Parathyroid adenoma (tissue), 2 donors: Measurements from ENCODE around the gene WNT11.
"Not testable (repeated sequence)": the region's sequence is repeated elsewhere in the genome, so short reads cannot be mapped to it uniquely, and the experiment has no call there.

Experiments used
- H2AFZ ChIP-seq: fragments of 300-600 bp; sonication (generic); one replicate; pipeline ENCODE4 v1.7.0; 2017; ENCODE audit warnings: antibody characterized with exemption, mild to moderate bottlenecking
- H3K27ac ChIP-seq: fragments of 300-600 bp; sonication (generic); one replicate; pipeline ENCODE4 v1.7.0; 2017
- H3K27me3 ChIP-seq: fragments of 300-600 bp; sonication (generic); one replicate; pipeline ENCODE4 v1.7.0; 2017; ENCODE audit warnings: low read length; ENCODE audit not compliant: control insufficient read depth, insufficient read depth
- H3K36me3 ChIP-seq: fragments of 300-600 bp; sonication (generic); one replicate; pipeline ENCODE4 v1.7.0; 2017; ENCODE audit warnings: low read length; ENCODE audit not compliant: control insufficient read depth, insufficient read depth
- H3K4me1 ChIP-seq: fragments of 300-600 bp; sonication (generic); one replicate; pipeline ENCODE4 v1.7.0; 2017; ENCODE audit warnings: control low read depth
- H3K4me2 ChIP-seq: fragments of 300-600 bp; sonication (generic); one replicate; pipeline ENCODE4 v1.7.0; 2017; ENCODE audit warnings: low read length
- H3K4me3 ChIP-seq: fragments of 300-600 bp; sonication (generic); one replicate; pipeline ENCODE4 v1.7.0; 2017; ENCODE audit warnings: low read depth, low read length
- H3K79me2 ChIP-seq: fragments of 300-600 bp; sonication (generic); one replicate; pipeline ENCODE4 v1.7.0; 2017; ENCODE audit warnings: control low read depth
- H3K9ac ChIP-seq: fragments of 300-600 bp; sonication (generic); one replicate; pipeline ENCODE4 v1.7.0; 2017; ENCODE audit warnings: mild to moderate bottlenecking
- H3K9me3 ChIP-seq: fragments of 300-600 bp; sonication (generic); one replicate; pipeline ENCODE4 v1.7.0; 2017; ENCODE audit warnings: low read length; ENCODE audit not compliant: control insufficient read depth
- TF ChIP-seq, protein P1 (sequence below): fragments of 300-600 bp; sonication (generic); IDR thresholded peaks from one replicate; pipeline ENCODE4 v1.7.0; 2017; ENCODE audit warnings: antibody characterized with exemption, mild to moderate bottlenecking
- donor health status: primary hyperparathyroidism.

The WNT11 gene

DNA sequence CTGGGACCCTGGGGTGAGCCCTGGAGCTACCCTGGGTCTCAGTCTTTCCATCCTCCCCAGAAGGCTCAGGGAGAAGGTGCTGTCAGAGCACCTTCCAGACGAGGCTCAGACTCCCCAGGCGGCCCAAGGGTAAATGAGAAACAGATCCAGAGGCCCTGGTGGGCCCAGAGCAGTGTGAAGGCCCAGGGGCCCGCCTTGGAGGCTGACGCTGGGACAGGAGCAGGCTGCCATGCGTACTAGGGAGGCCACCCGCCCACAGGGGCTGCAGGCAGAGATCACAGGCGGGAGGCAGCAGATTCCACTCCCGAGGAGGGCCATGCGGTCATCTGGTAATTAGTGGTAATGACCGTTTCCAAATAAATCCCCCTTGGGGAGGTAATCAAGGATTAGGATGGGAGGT lies 5.2 kb downstream of the WNT11 start:
- no peaks in the 10 kb centered on the region for H3K36me3 ChIP-seq
- TF ChIP-seq, protein P1, sequence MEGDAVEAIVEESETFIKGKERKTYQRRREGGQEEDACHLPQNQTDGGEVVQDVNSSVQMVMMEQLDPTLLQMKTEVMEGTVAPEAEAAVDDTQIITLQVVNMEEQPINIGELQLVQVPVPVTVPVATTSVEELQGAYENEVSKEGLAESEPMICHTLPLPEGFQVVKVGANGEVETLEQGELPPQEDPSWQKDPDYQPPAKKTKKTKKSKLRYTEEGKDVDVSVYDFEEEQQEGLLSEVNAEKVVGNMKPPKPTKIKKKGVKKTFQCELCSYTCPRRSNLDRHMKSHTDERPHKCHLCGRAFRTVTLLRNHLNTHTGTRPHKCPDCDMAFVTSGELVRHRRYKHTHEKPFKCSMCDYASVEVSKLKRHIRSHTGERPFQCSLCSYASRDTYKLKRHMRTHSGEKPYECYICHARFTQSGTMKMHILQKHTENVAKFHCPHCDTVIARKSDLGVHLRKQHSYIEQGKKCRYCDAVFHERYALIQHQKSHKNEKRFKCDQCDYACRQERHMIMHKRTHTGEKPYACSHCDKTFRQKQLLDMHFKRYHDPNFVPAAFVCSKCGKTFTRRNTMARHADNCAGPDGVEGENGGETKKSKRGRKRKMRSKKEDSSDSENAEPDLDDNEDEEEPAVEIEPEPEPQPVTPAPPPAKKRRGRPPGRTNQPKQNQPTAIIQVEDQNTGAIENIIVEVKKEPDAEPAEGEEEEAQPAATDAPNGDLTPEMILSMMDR = no peak
- no peaks in the 10 kb centered on the region for H3K27me3 ChIP-seq

DNA sequence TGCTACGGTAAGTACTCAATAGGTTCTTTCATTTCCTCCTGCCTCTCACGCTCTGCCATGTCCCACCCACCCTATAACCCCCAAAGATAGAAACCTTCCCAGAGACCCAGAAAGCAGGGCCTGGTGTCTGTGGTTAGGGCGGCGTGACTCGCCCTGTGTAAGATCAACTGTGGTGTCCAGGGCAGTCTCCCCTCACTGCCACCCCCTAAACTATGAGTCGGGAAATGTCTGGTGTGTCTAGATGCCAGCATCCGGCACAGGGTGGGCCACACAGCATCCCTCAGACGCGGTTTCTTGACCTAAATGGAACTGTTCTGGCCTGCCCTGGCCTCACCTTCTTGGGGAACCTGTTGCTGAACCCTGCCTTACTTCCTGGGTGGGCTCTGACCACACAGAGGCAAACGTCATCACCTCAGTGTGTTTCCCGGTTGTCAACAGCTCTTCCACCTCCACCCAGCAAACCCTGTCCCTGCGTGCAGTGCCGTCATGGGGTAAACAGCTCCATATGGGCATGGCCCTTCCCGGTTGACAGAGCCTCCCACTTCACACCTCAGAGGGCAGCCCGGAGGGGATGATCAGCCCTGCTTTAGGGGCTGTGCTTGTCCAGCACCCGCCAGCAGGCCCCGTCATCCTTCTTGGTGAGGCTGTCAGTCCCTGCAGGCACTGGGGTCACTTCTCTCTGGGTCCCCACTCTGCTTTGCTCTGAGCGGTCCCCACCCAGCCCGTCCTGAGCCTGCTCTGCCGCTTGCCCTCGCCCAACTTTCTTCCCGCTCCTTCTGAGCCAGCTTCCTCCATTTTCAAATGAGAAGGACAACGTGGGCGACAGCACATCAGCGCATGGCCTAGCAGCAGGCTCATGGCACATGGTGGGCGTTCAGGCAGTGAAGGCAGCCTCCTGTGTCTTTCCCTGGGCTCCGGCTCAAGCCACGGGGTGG lies 6.0 kb downstream of the WNT11 start:
- Histone ChIP-seq H3K27ac (no peak overlapping the region), H3K36me3 (no peaks in the 10 kb centered on the region), H3K27me3 (no peaks in the 10 kb centered on the region), H3K9me3 (no peaks in the 10 kb centered on the region), H3K4me2 (no peak overlapping the region), H3K79me2 (no peaks in the 10 kb centered on the region), H3K4me1 (no peaks in the 10 kb centered on the region), H3K9ac (no peak overlapping the region), H3K4me3 (no peak overlapping the region), H2AFZ (no peak overlapping the region)
- TF ChIP-seq, protein P1 = no peak

More for the DNA sequence above, 5.2 kb downstream of the WNT11 start:
- no peaks in the 10 kb centered on the region for H3K79me2 ChIP-seq
- H3K4me1 ChIP-seq = no peaks in the 10 kb centered on the region
- H3K4me2 ChIP-seq = no peak overlapping the region
- H3K9ac ChIP-seq = no peak overlapping the region
- no peaks in the 10 kb centered on the region for H3K9me3 ChIP-seq
- no peak overlapping the region for H3K27ac ChIP-seq
- no peak overlapping the region for H3K4me3 ChIP-seq
- no peak overlapping the region for H2AFZ ChIP-seq

DNA sequence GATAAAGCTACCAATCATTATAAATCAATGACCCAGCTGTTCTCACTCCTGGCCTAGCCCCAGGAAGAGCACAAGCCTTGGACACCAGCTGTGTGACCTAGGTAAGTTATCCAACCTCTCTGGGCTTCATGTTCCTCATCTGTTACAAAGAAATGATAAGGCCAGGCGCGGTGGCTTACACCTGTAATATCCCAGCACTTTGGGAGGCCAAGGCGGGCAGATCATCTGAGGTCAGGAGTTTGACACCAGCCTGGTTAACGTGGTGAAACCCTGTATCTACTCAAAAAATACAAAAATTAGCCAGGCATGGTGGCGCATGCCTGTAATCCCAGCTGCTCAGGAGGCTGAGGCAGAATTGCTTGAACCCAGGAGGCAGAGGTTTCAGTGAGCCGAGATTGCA lies 7.6 kb downstream of the WNT11 start:
- H3K27ac ChIP-seq, H3K27me3 ChIP-seq, H3K36me3 ChIP-seq, H3K79me2 ChIP-seq, H2AFZ ChIP-seq, H3K9me3 ChIP-seq, H3K9ac ChIP-seq, H3K4me1 ChIP-seq, H3K4me2 ChIP-seq, H3K4me3 ChIP-seq: not testable (repeated sequence)

DNA sequence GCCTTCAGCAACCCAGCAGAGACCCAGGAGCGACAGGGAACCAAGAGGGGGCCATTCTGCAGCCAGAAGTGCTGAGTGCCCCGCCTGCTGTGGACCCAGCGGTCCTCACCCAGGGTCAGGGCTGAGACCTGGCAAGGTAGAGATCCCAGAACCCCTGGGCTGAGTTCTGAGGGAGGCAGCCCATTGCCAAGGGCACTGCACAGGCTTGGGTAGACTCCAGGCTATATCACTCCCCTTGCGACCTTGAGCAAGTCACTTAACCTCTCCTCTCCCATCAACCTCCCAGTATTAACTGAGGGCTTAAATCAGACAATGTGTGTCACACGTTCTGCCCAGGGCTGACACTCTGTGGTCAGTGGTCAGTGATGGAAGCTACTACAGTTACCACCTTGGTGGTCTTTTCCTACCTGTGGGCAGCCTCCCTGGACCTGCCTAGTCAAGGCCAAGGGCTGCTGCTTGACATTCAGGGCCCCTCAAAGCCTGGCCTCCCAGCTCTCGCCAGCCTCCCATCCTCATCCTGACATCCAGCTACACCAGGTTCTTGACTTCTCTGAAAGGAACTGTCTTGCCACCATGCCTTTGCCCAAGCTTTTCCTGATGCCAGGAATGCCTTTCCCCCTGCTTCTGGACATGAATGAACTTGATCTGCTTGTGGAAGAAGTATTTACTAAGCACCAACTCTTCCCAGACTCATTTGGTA lies 8.2 kb downstream of the WNT11 start:
- Histone ChIP-seq H3K79me2 (no peaks in the 10 kb centered on the region), H3K4me2 (no peak overlapping the region), H3K4me1 (no peaks in the 10 kb centered on the region), H3K36me3 (no peaks in the 10 kb centered on the region), H3K27ac (no peak overlapping the region), H3K27me3 (no peaks in the 10 kb centered on the region), H2AFZ (no peak overlapping the region), H3K9me3 (no peaks in the 10 kb centered on the region), H3K9ac (no peak overlapping the region), H3K4me3 (no peak overlapping the region)
- TF ChIP-seq, protein P1 = no peak

DNA sequence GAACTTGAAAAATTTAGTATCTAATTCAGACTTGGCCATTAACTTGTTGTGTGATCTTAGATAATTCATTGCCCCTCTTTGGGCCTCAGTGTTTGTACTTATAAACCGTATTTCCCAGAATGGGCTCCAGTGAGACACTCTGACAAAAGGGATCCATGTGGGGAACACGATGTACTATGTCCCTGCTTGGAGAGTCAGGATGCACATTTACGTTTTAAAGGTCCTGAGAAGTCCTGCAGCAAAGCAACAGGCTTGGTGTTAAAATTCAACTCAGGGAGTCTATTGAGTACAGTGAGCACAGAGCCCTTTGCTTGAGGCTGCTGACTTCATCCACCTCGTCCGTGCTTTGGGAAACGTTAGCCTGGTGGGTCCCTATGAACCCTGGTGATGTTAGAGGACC lies 9.0 kb downstream of the WNT11 start:
- H2AFZ ChIP-seq = no peak overlapping the region
- H3K27ac ChIP-seq = no peak overlapping the region
- H3K9ac ChIP-seq = no peak overlapping the region
- H3K4me3 ChIP-seq = no peak overlapping the region
- no peaks in the 10 kb centered on the region for H3K27me3 ChIP-seq
- H3K9me3 ChIP-seq = no peaks in the 10 kb centered on the region
- no peaks in the 10 kb centered on the region for H3K79me2 ChIP-seq
- no peaks in the 10 kb centered on the region for H3K4me1 ChIP-seq
- no peaks in the 10 kb centered on the region for H3K36me3 ChIP-seq
- TF ChIP-seq, protein P1 = no peak
- H3K4me2 ChIP-seq = no peak overlapping the region
